ENCODE results near the gene ANKFN1.
"Not testable (repeated sequence)": the region's sequence is repeated elsewhere in the genome, so short reads cannot be mapped to it uniquely, and the experiment has no call there.

The ANKFN1 gene

GRCh38 chr17:56182081-56182480 is 28.8 kb downstream of the ANKFN1 start:
- no peak for DNase-seq

- DNase-seq: no peak
Measured at GRCh38 chr17:56184650-56185049, 31.4 kb downstream of the ANKFN1 start.

- no peak for DNase-seq
Measured at GRCh38 chr17:56185491-56186221, 32.4 kb downstream of the ANKFN1 start.

GRCh38 chr17:56186222-56186786 is 33.0 kb downstream of the ANKFN1 start:
- no peak for DNase-seq

- DNase-seq: no peak
Measured at GRCh38 chr17:56203430-56203829, 50.2 kb downstream of the ANKFN1 start.

- DNase-seq: no peak
Measured at GRCh38 chr17:56206351-56206750, 53.1 kb downstream of the ANKFN1 start.

GRCh38 chr17:56213031-56213430 is 59.8 kb downstream of the ANKFN1 start:
- DNase-seq: no peak

- no peak for DNase-seq
Measured at GRCh38 chr17:56217921-56218320, 64.6 kb downstream of the ANKFN1 start.

- DNase-seq: no peak
Measured at GRCh38 chr17:56222255-56222654, 69.0 kb downstream of the ANKFN1 start.

GRCh38 chr17:56230660-56231059 is 77.4 kb downstream of the ANKFN1 start:
- DNase-seq: no peak

GRCh38 chr17:56231252-56231651 is 78.0 kb downstream of the ANKFN1 start:
- DNase-seq: no peak

- no peak for DNase-seq
Measured at GRCh38 chr17:56231693-56232092, 78.4 kb downstream of the ANKFN1 start.

GRCh38 chr17:56244268-56244890 is 91.1 kb downstream of the ANKFN1 start:
- no peak for DNase-seq

GRCh38 chr17:56247816-56248215 is 94.5 kb downstream of the ANKFN1 start:
- DNase-seq: no peak

GRCh38 chr17:56257075-56257474 is 103.8 kb downstream of the ANKFN1 start:
- DNase-seq: no peak

GRCh38 chr17:56260376-56261002 is 107.2 kb downstream of the ANKFN1 start:
- no peak for DNase-seq

- no peak for DNase-seq
Measured at GRCh38 chr17:56262803-56263202, 109.5 kb downstream of the ANKFN1 start.

GRCh38 chr17:56269556-56270389 is 116.5 kb downstream of the ANKFN1 start:
- DNase-seq: no peak

GRCh38 chr17:56274491-56274890 is 121.2 kb downstream of the ANKFN1 start:
- DNase-seq: no peak

GRCh38 chr17:56284482-56284881 is 131.2 kb downstream of the ANKFN1 start:
- DNase-seq: no peak

GRCh38 chr17:56288786-56289185 is 135.5 kb downstream of the ANKFN1 start:
- DNase-seq: not testable (repeated sequence)

- no peak for DNase-seq
Measured at GRCh38 chr17:56289321-56289720, 136.0 kb downstream of the ANKFN1 start.
